ENCODE measurements around the gene GADD45G. TPM values are rescaled to one million over a fixed set of nuclear protein-coding genes. Genes with fewer than 3 reads are reported as not detected.

Gene GADD45G
- total and polyA plus RNA-seq, 2 of the 8 experiments (the other 6 are each of a cell fraction or from before 2014, with no cell fraction given) = 7.0 to 11.4 TPM

DNA sequence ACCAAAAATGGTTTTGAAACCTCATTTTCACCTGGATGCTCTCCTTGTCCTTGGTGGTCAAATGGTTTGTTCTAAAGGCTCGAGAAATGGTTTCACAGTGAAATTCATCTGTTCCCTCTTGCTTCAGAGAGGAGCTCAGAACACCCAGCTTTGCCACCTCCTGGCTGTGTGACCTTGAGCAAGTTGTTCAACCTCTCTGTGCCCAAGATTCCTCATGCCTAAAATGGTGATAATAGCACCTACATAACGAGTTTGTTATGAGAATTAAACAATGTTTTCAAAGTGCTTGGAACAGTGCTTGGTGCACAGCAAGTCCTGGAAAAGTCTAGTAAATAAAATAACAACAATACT lies 6.5 kb upstream of the GADD45G start:
- H2BK12ac ChIP-seq (ENCODE audit: low read depth, low read length) = no peak overlapping the region
- no peak overlapping the region for H2AFZ ChIP-seq (ENCODE audit: low read length)
- no peak overlapping the region for H3K14ac ChIP-seq (ENCODE audit: insufficient read length)
- no peak overlapping the region for H3K4me2 ChIP-seq (ENCODE audit: insufficient read depth in 1 of 2, low read depth in 2 of 2, low read length in 2 of 2)
- no peaks in the 10 kb centered on the region for H3K36me3 ChIP-seq (ENCODE audit: control insufficient read depth in 2 of 4, insufficient read depth in 4 of 4, low read length in 3 of 4)
- H2BK20ac ChIP-seq (ENCODE audit: low read length) = no peak overlapping the region
- no peak for FAIRE-seq
- DNase-seq (ENCODE audit: low read depth in 1 of 2, low spot score in 2 of 2) = no peak
- H2BK120ac ChIP-seq (replicated peaks; ENCODE audit: low read depth, low read length) = no peak overlapping the region
- WGBS, 2 experiments (ENCODE audit: extremely low coverage in 1 of 2, insufficient coverage in 1 of 2, insufficient read length in 1 of 2, insufficient replicate concordance in 2 of 2, low coverage in 1 of 2, low lambda C conversion rate in 2 of 2, missing lambda C conversion rate in 1 of 2) = 17% methylated on average over 2 of the region's 2 CpGs; no CpG with 5 or more reads in 1 of the 2 experiments
- H2BK15ac ChIP-seq (ENCODE audit: low read length) = peak overlapping the region; percentile 12; the same call in 1 of the 2 replicates
- H3K23me2 ChIP-seq (ENCODE audit: low read depth, low read length) = peaks cover 2% of the 10 kb centered on the region; the same call in 1 of the 2 replicates
- H3K4ac ChIP-seq (replicated peaks; ENCODE audit: insufficient read length, low read depth, low read length) = no peak overlapping the region
- H4K5ac ChIP-seq (ENCODE audit: insufficient read length, low read depth, low read length) = no peak overlapping the region
- H4K8ac ChIP-seq (ENCODE audit: extremely low read depth, insufficient read depth, low read length) = no peak overlapping the region
- H3K4me1 ChIP-seq (replicated peaks in 1 of 4; ENCODE audit: control insufficient read depth in 3 of 4, insufficient read depth in 4 of 4, low read length in 3 of 4) = peaks cover under 1 to 6% (median 3%) of the 10 kb centered on the region in 4 experiments; a peak in 6 of 7 replicates
- H3K23ac ChIP-seq (ENCODE audit: insufficient read length) = no peak overlapping the region
- H3K27me3 ChIP-seq (replicated peaks in 1 of 4; ENCODE audit: control insufficient read depth in 3 of 4, extremely low read depth in 1 of 4, insufficient read depth in 3 of 4, low read length in 3 of 4) = peaks cover 0 to 2% (median 0%) of the 10 kb centered on the region in 4 experiments; a peak in 1 of 7 replicates
- ChIA-PET CTCF (ENCODE audit: partially characterized antibody) (interaction anchor here (0.7 to 8.1 kb wide), 79 partner anchors 10 to 1198 kb away, joined by 3 to 162 read pairs (median 4); no protein-coding TSS in a partner anchor), POLR2A (ENCODE audit: partially characterized antibody) (interaction anchor here (0.7 kb wide), 2 partner anchors 400 to 501 kb away, joined by 3 to 4 read pairs; no protein-coding TSS in a partner anchor)
- H2AK5ac ChIP-seq (ENCODE audit: low read depth, low read length) = no peak overlapping the region
- no peaks in the 10 kb centered on the region for H3K9me3 ChIP-seq (ENCODE audit: insufficient read depth in 2 of 2, low read depth in 1 of 2, low read length in 1 of 2)
- no peaks in the 10 kb centered on the region for H3K79me2 ChIP-seq (ENCODE audit: control insufficient read depth in 1 of 2, insufficient read depth in 2 of 2, low read length in 2 of 2)
- no peak overlapping the region for H3K9ac ChIP-seq (replicated peaks in 1 of 4; ENCODE audit: extremely low read depth in 1 of 4, low read depth in 3 of 4, low read length in 3 of 4)
- H2BK5ac ChIP-seq (ENCODE audit: low read depth, low read length) = no peak overlapping the region
- TF ChIP-seq EGR1 (IDR thresholded peaks at IDR 0.05; ENCODE audit: borderline replicate concordance, low read depth, low read length) (no peak), KDM1A (IDR thresholded peaks at IDR 0.05; ENCODE audit: borderline replicate concordance, low read length) (peak; percentile 94), HDAC2 (IDR thresholded peaks at IDR 0.05; ENCODE audit: borderline replicate concordance in 1 of 2, low read depth in 2 of 2, low read length in 2 of 2) (peak in 1 of 2 experiments; percentile 84; a peak in 1 of 4 replicates)
- no peaks in the 10 kb centered on the region for H3K79me1 ChIP-seq (ENCODE audit: low read depth, low read length)
- H3K27ac ChIP-seq (ENCODE audit: low read depth, low read length) = no peak overlapping the region
- H3K18ac ChIP-seq (ENCODE audit: extremely low read depth, low read length) = peak overlapping the region; percentile 11; the same call in 1 of the 2 replicates
- H4K20me1 ChIP-seq (replicated peaks in 1 of 2; ENCODE audit: control insufficient read depth in 1 of 2, insufficient read depth in 2 of 2, low read length in 2 of 2) = no peaks in the 10 kb centered on the region
- H3K56ac ChIP-seq (replicated peaks; ENCODE audit: insufficient read length, low read depth, low read length) = no peak overlapping the region
- no peak overlapping the region for H3K4me3 ChIP-seq (ENCODE audit: extremely low read depth in 1 of 4, insufficient read depth in 2 of 4, low read depth in 3 of 4, low read length in 4 of 4)
- no peak overlapping the region for H4K91ac ChIP-seq (replicated peaks; ENCODE audit: insufficient read length, low read length)
